Prostate gland (tissue), 2 donors: Measurements from ENCODE around the gene MREG.

ENCODE experiments used
- CTCF ChIP-seq, 4 experiments: fragments of 200-600 bp in 2 of 4; fragments of 450-650 bp in 2 of 4; sonication (generic) in 2 of 4; IDR thresholded peaks; 1 replicate in 3 of 4; 2 replicates in 1 of 4; pipeline ENCODE4 v1.5.1; 2016 to 2019; ENCODE audit warnings: antibody characterized with exemption in 4 of 4, mild to moderate bottlenecking in 2 of 4, moderate library complexity in 2 of 4
- POLR2A ChIP-seq: fragments of 450-650 bp; IDR thresholded peaks from one replicate; pipeline ENCODE4 v1.6.1; 2016; ENCODE audit warnings: antibody characterized with exemption, mild to moderate bottlenecking
- POLR2AphosphoS5 ChIP-seq: sonication (generic); formaldehyde crosslinking; IDR thresholded peaks from one replicate; pipeline ENCODE4 v1.6.1; 2017; ENCODE audit warnings: antibody characterized with exemption

DNA sequence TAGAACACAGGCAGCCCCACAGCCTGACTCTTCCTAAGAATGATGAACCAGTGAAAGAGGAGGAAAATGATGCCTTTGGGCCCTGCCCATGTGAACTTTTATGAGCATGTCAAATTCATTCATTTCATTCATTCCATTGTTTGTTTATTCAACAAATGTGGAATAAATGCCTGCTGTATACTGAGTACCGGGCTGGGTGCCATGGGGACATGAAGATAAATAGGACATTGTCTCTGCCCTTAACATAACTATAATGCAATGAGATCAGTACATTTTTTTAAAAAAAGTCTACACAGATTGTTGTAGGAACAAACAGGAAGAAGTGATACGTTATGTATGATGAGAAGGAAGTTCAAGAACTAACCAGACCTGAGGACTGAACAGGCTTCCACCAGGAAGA, 14.7 kb downstream of the MREG start:
- TF ChIP-seq POLR2A = no peak
- TF ChIP-seq CTCF (IDR thresholded peaks at IDR 0.05) = no peak
- no peak for TF ChIP-seq POLR2AphosphoS5
